ENCODE results near the gene ANAPC16. TPM values are rescaled to one million over a fixed set of nuclear protein-coding genes. Genes with fewer than 3 reads are reported as not detected.

ANAPC16 gene
- polyA plus RNA-seq, 3 donors from 2014 or later: 291 to 366 (median 328) TPM

GRCh38 chr10:72254813-72255568, 39.2 kb downstream of the ANAPC16 start:
- H3K9me3 Mint-ChIP-seq: no peaks in the 10 kb centered on the region
- H3K4me3 Mint-ChIP-seq: peak overlapping the region; percentile 79 to 92 (median 87)
- H3K27me3 Mint-ChIP-seq (ENCODE audit: low read depth in 3 of 3): peaks cover 2 to 4% (median 4%) of the 10 kb centered on the region in 3 donors

GRCh38 chr10:72255977-72256729, 40.3 kb downstream of the ANAPC16 start:
- no peaks in the 10 kb centered on the region for H3K36me3 Mint-ChIP-seq
- DNase-seq: no peak
- H3K4me3 Mint-ChIP-seq: peak overlapping the region in 4 of 5 donors; percentile 5 to 67 (median 34)
- peaks cover 80 to 86% of the 10 kb centered on the region in 2 donors for H3K4me1 Mint-ChIP-seq
- peaks cover 6 to 13% (median 12%) of the 10 kb centered on the region in 3 donors for H3K27me3 Mint-ChIP-seq (ENCODE audit: low read depth in 3 of 3)
- no peaks in the 10 kb centered on the region for H3K9me3 Mint-ChIP-seq
- peak overlapping the region; percentile 81 to 96 (median 88) for H3K27ac Mint-ChIP-seq

More at GRCh38 chr10:72254813-72255568, 39.2 kb downstream of the ANAPC16 start:
- peak; percentile 62 to 64 (median 62) for DNase-seq
- Mint-ChIP-seq H3K27ac (peak overlapping the region; percentile 86 to 99 (median 96)), H3K36me3 (no peaks in the 10 kb centered on the region), H3K4me1 (peaks cover 83 to 85% of the 10 kb centered on the region in 2 donors)

DNA sequence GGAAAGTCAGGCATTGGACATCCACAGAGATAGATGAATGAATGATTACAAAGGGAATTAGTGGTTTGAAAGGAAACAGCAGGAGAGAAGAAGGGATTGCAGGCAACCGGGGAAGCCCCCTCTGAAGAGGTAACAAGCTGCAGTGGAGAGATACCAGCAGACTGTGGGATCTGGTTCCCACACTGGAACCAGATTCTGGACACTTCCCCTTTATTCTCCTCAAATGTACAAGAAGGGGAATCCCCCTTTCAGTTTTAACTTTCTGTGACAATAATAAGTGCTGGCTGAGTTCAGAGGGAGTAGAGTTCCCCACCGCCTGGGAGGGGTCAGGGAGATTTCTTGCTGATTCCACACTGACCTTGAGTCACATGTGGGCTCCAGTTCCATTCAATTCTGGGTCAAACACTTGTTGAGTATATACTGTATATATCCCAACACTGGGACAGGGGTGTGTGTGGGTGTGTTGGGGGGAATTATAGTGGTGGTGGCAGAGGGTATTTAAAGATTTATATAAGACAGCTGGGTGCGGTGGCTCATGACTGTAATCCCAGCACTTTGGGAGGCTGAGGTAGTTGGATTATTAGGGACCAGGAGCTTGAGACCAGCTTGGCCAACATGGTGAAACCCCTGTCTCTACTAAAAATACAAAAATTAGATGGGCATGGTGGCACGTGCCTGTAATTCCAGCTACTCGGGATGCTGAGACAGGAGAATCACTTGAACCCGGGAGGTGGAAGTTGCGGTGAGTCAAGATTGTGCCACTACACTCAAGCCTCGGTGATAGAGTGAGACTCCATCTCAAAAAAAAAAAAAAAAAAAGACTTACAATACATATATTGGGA, 41.5 kb downstream of the ANAPC16 start:
- Mint-ChIP-seq H3K36me3 (no peaks in the 10 kb centered on the region), H3K4me3 (peak overlapping the region in 3 of 5 donors; percentile 1 to 28 (median 21)), H3K4me1 (peaks cover 80 to 85% of the 10 kb centered on the region in 2 donors), H3K9me3 (no peaks in the 10 kb centered on the region), H3K27ac (peak overlapping the region; percentile 69 to 89 (median 85)), H3K27me3 (ENCODE audit: low read depth in 3 of 3) (peaks cover 13 to 17% (median 14%) of the 10 kb centered on the region in 3 donors)
- no peak for DNase-seq

DNA sequence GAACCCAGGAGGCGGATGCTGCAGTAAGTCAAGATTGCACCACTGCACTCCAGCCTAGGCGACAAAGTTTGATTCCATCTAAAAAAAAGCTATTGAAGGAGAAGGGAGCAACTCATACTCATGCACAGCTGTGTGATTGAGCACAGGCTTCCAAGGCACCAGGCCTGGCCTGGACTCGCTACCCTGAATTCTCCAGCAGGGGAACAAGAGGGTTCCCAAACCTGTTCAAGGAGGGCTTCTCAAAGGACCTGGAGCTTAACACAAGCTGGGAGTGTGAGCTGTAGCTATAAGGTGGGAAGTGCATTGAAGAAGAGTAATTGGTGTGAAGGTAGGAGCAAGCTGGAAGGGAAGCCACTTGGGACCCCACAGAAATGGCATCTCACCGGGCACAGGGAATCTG, 42.8 kb downstream of the ANAPC16 start:
- Mint-ChIP-seq H3K36me3 (no peaks in the 10 kb centered on the region), H3K4me3 (peak overlapping the region in 4 of 5 donors; percentile 18 to 71 (median 46)), H3K27ac (peak overlapping the region; percentile 89 to 97 (median 93)), H3K4me1 (peaks cover 70 to 73% of the 10 kb centered on the region in 2 donors), H3K27me3 (ENCODE audit: low read depth in 3 of 3) (peaks cover 13 to 17% (median 14%) of the 10 kb centered on the region in 3 donors), H3K9me3 (no peaks in the 10 kb centered on the region)
- no peak for DNase-seq

- Mint-ChIP-seq H3K9me3 (no peaks in the 10 kb centered on the region), H3K36me3 (no peaks in the 10 kb centered on the region), H3K27me3 (ENCODE audit: low read depth in 3 of 3) (peaks cover 13 to 17% (median 17%) of the 10 kb centered on the region in 3 donors), H3K27ac (peak overlapping the region; percentile 96 to 99 (median 97)), H3K4me3 (peak overlapping the region; percentile 77 to 86 (median 83)), H3K4me1 (peaks cover 65 to 71% of the 10 kb centered on the region in 2 donors)
- DNase-seq: peak in 1 of 3 donors; percentile 13
Observed at GRCh38 chr10:72259491-72260238, 43.9 kb downstream of the ANAPC16 start.

DNA sequence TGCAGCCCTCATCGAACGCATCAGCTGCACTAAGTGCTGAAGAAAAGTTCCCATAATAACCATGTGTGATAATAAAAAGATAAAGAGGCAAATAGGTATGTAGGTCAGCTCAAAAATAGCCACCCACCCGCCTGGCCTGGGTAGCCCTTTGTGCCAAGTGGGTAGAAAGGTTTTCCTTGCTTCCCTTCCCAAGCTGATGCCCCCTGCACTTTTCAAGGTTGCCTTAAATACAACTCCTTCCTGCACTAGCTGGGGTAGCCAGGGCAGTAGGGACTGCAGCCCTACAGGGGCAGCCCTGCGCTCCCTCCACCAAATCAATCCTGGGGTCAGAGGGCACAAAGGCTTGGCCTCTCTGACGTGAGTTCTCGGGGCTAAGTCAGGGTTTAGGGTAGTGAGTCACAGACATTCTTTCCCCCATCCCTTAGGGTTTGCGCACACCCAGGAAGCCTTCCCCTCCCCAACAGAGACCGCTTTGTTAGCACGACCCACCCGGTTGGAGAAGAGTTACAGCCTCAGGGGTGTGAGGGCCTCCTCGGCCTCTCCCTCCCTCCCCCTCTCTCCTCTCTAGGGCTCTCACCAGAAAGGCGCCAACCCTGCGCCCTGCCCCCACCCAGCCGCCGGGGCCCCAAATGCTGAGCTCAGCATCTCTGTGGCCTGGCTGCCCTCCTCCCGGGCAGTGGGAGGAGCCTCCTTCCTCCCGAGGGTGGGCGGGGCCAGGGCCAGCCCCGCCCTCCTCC, 44.6 kb downstream of the ANAPC16 start:
- peaks cover 12 to 17% (median 17%) of the 10 kb centered on the region in 3 donors for H3K27me3 Mint-ChIP-seq (ENCODE audit: low read depth in 3 of 3)
- peak overlapping the region; percentile 77 to 86 (median 83) for H3K4me3 Mint-ChIP-seq
- H3K9me3 Mint-ChIP-seq: no peaks in the 10 kb centered on the region
- H3K36me3 Mint-ChIP-seq: no peaks in the 10 kb centered on the region
- peak; percentile 94 to 95 (median 95) for DNase-seq
- peaks cover 58 to 64% of the 10 kb centered on the region in 2 donors for H3K4me1 Mint-ChIP-seq
- H3K27ac Mint-ChIP-seq: peak overlapping the region; percentile 96 to 99 (median 97)

- no peaks in the 10 kb centered on the region for H3K9me3 Mint-ChIP-seq
- peaks cover 50 to 56% of the 10 kb centered on the region in 2 donors for H3K4me1 Mint-ChIP-seq
- H3K36me3 Mint-ChIP-seq: no peaks in the 10 kb centered on the region
- H3K4me3 Mint-ChIP-seq: peak overlapping the region; percentile 77 to 86 (median 83)
- DNase-seq: peak; percentile 88 to 90 (median 90)
- peaks cover 12 to 17% (median 17%) of the 10 kb centered on the region in 3 donors for H3K27me3 Mint-ChIP-seq (ENCODE audit: low read depth in 3 of 3)
- peak overlapping the region; percentile 96 to 99 (median 97) for H3K27ac Mint-ChIP-seq
Observed at GRCh38 chr10:72260976-72261783, 45.4 kb downstream of the ANAPC16 start.

DNA sequence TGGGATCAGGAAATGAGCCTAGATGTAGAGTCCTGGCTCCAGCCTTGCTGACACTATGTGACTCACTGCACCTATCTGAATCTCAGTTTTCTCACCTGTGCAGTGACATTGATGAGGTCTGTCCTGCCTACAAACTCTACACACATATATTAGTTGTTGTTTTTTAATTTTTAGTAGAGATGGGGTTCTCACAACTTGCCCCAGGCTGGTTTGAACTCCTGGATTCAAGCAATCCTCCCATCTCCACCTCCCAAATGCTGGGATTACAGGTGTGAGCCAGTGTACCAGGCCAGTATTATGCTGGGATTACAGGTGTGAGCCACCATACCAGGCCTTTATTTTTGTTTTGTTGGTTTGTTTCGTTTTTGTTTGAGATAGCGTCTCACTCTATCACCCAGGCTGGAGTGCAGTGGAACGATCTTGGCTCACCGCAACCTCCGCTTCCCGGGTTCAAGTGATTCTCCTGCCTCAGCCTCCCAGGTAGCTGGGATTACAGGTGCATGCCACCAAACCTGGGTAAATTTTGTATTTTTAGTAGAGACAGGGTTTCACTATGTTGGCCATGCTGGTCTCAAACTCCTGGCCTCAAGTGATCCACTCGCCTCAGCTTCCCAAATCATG, 46.1 kb downstream of the ANAPC16 start:
- Mint-ChIP-seq H3K9me3 (no peaks in the 10 kb centered on the region), H3K27me3 (ENCODE audit: low read depth in 3 of 3) (peaks cover 12 to 17% (median 17%) of the 10 kb centered on the region in 3 donors), H3K27ac (peak overlapping the region; percentile 96 to 99 (median 97)), H3K4me3 (peak overlapping the region; percentile 77 to 86 (median 83)), H3K36me3 (no peaks in the 10 kb centered on the region), H3K4me1 (peaks cover 46 to 49% of the 10 kb centered on the region in 2 donors)
- DNase-seq: no peak

GRCh38 chr10:72263613-72264241, 47.9 kb downstream of the ANAPC16 start:
- Mint-ChIP-seq H3K27ac (peak overlapping the region; percentile 29 to 83 (median 68)), H3K36me3 (no peaks in the 10 kb centered on the region), H3K9me3 (no peaks in the 10 kb centered on the region), H3K4me1 (peaks cover 37 to 40% of the 10 kb centered on the region in 2 donors), H3K27me3 (ENCODE audit: low read depth in 3 of 3) (peaks cover 13 to 17% (median 14%) of the 10 kb centered on the region in 3 donors), H3K4me3 (peak overlapping the region in 1 of 5 donors; percentile 17)
- DNase-seq: peak in 1 of 3 donors; percentile 28

DNA sequence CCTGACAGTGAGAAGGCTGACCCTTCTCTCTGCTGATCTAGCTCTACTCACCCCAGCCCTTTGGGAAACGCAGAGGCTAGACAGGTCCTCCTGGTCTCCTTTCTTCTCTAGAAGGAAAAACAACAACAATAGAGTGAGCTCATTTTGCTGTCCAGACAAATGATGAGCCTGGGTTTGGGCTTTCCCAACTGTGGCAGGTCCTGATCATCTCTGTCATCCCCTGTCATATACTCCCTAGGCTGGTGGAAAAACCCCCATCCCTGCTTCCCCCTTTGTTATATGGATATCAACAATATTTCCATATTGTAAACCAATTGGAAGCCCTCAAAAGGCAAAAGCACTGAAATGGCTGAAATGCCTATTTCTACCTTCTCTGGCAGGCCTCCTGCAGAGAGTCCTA, 48.7 kb downstream of the ANAPC16 start:
- no peak for DNase-seq
- H3K9me3 Mint-ChIP-seq: no peaks in the 10 kb centered on the region
- no peak overlapping the region for H3K4me3 Mint-ChIP-seq
- H3K4me1 Mint-ChIP-seq: peaks cover 31 to 32% of the 10 kb centered on the region in 2 donors
- no peaks in the 10 kb centered on the region for H3K36me3 Mint-ChIP-seq
- peaks cover 13 to 17% (median 14%) of the 10 kb centered on the region in 3 donors for H3K27me3 Mint-ChIP-seq (ENCODE audit: low read depth in 3 of 3)
- H3K27ac Mint-ChIP-seq: peak overlapping the region in 4 of 6 donors; percentile 50 to 71 (median 56)

GRCh38 chr10:72265508-72265907, 49.7 kb downstream of the ANAPC16 start:
- Mint-ChIP-seq H3K4me3 (no peak overlapping the region), H3K4me1 (peaks cover 23 to 26% of the 10 kb centered on the region in 2 donors), H3K36me3 (no peaks in the 10 kb centered on the region), H3K27me3 (ENCODE audit: low read depth in 3 of 3) (peaks cover 11 to 14% (median 12%) of the 10 kb centered on the region in 3 donors), H3K27ac (no peak overlapping the region), H3K9me3 (no peaks in the 10 kb centered on the region)
- no peak for DNase-seq

All from immature natural killer cell (primary cell).